M059J (cell line): ENCODE results near the gene DENND1A. TPM values are rescaled to one million over a fixed set of nuclear protein-coding genes. Genes with fewer than 3 reads are reported as not detected.
"Not testable (repeated sequence)": the region's sequence is repeated elsewhere in the genome, so short reads cannot be mapped to it uniquely, and the experiment has no call there.

Experiments used
- DNase-seq: peaks from one replicate; pipeline ENCODE4 v3.0.0-alpha.2; 2012; ENCODE audit warnings: low read depth
- total RNA-seq: library from RNA; depleted of rRNA; stranded (reverse); fragments of >200 nt; shearing (Covaris generic); gene quantifications from 2 replicates; pipeline ENCODE4 v1.2.3, GENCODE V29; 2014; rRNA removed

Gene DENND1A, protein sequence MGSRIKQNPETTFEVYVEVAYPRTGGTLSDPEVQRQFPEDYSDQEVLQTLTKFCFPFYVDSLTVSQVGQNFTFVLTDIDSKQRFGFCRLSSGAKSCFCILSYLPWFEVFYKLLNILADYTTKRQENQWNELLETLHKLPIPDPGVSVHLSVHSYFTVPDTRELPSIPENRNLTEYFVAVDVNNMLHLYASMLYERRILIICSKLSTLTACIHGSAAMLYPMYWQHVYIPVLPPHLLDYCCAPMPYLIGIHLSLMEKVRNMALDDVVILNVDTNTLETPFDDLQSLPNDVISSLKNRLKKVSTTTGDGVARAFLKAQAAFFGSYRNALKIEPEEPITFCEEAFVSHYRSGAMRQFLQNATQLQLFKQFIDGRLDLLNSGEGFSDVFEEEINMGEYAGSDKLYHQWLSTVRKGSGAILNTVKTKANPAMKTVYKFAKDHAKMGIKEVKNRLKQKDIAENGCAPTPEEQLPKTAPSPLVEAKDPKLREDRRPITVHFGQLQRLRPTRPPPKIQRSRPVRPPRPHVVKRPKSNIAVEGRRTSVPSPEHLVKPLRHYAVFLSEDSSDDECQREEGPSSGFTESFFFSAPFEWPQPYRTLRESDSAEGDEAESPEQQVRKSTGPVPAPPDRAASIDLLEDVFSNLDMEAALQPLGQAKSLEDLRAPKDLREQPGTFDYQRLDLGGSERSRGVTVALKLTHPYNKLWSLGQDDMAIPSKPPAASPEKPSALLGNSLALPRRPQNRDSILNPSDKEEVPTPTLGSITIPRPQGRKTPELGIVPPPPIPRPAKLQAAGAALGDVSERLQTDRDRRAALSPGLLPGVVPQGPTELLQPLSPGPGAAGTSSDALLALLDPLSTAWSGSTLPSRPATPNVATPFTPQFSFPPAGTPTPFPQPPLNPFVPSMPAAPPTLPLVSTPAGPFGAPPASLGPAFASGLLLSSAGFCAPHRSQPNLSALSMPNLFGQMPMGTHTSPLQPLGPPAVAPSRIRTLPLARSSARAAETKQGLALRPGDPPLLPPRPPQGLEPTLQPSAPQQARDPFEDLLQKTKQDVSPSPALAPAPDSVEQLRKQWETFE
- 15.7 and 23.0 TPM in 2 replicates for total RNA-seq

DNA sequence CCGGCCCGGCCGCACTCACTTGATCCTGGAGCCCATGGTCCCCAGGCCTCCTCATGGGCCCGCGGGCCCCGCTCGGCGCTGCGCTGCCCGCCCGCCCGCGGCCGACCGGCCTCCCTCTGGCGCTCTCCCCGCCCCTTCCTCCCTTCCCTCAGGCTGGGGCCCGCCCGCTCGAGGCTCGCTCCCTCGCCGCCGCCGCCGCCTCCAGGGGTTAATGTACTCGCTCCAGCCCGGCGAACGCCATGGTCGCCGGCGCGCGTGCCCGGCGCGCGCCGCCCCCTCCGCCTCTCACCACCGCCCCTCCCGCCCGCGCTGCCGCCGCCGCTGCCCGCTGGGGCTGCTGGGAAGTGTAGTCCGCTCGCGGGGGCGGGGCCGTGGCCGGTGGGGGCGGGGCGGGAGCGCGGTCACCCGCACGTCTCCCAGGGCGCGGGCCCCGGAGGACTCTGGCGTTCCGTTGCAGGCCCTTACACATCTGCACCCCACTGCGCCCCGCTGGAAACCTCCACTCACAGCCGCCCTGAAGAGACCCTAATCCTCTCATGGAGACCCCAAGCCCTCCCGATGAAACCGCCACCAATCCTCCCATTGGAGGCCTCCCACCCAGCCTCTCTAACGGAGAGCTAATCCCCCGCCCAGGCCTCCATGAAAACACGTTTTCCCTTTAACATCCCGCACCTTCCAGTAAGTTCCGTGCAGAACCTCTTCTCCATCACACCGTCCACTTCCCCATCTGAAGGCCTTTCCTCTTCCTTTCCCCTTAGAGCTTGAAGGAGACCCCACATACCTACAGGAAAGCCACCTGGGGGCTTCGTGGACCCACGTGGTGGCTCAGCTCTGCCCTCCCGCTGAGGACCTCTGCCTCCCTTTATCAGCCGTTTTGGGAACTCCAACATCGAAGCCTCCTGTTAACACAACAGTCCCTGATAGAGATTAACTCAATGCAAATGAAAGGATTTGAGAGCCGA, at the start of gene DENND1A:
TSS of gene DENND1A (minus strand) at position 257 of the 962 bp plus-strand sequence. CDS start at position 36, 221 bp downstream.
- DNase-seq: peak; percentile 87

DNA sequence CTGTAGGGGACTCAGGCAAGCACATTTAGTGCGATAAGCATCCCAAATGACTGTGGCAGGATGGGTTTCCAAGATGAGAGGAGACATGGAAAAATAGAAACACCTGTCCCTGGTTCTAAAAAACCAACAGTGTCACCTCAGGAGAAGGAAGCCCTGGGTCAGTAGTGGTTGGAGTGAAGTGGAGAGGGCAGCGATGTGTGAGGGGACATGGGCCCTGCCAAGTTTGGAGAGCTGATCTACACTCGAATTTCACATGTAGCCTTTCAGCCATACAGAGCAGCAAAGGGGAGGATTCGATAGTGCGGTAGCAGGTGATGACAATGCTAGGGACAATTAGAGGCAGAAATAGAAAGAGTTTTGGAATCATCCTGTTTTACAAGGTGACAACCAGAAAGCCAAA, 49.1 kb upstream of the DENND1A start:
- DNase-seq: no peak

DNA sequence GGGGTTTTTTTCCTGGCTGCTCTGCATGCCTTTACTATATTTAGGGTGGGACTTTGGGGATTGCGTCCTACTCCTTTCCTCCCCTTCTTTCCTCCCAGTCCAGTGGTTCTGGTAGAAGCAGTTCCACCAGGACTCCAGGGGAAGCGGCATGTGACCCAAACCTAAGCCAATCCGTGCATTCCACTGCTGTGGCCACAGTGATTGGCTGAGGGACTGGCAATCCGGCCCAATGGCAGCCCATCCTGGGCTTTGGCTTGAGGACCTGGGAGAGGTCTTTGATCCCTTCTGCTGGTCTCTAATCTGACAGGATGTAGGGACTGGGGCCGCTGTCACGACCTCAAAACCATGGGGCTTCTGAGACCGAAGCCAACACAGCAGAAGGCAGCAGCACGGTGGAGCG, 46.7 kb upstream of the DENND1A start:
- not testable (repeated sequence) for DNase-seq

DNA sequence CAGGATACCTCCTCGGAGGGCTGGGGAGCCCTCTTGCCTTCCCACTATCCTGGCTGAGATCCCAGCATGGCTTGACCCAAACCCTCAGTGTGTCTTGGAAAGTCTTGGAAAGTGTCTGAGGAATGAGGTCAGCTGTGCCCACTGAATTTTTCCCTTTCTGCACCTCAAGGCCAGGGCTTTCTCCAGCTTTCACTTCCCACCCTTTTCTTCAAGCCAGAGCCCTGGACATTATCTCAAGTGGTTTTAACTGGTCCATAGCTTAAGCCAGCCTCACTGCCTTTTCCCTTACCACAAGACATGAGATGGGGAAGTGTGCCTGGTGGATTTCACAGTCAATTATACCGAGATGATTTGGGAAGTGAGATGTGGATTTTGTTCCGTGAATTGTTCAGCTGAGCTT, 45.9 kb upstream of the DENND1A start:
- no peak for DNase-seq

DNA sequence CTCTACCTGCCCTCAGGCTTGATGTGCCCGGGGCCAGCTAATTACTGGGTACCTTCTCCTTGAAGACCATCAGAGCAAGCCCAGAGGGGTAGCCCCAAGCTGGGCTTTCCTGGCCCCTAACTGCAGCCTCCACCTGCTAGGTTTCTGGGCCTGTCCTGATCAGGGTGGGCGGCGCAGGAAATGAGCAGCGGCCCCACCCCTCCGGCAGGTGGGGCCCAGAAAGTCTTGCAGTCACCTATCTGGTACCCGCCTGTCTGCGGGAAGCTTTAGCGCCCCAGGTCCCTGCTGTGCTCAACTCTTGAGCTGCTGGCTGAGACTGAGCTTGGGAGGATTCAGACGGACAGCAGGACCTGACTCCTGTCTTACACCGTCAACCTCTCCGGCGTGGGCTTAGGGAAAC, 44.5 kb upstream of the DENND1A start:
- DNase-seq: no peak

DNA sequence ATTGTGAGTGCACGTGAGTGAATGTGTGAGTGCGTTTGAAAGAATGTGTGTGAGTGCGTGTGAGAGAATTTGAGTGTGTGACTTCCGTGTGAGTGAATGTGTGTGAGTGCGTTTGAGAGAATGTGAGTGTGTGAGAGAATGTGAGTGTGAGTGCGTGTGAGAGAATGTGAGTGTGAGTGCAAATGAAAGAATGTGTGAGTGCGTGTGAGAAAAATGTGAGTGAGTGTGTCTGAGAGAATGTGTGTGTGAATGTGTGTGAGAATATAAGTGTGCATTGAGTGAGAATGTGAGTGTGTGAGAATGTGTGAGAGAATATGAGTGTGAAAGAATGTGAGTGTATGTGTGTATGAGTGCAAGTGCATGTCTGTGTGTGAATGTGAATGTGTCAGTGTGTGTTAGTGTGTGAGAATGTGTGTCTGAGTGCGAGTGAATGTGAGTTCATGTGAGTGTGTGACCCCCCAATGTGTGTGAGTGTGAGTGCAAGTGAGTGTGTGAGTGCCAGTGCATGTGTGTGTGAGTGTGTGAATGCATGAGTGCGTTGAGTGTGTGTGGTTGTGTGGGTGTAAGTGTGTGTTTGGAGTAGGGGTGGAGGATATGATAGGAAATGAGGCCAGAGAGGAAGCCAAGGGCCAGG, 43.8 kb upstream of the DENND1A start:
- DNase-seq: no peak

DNA sequence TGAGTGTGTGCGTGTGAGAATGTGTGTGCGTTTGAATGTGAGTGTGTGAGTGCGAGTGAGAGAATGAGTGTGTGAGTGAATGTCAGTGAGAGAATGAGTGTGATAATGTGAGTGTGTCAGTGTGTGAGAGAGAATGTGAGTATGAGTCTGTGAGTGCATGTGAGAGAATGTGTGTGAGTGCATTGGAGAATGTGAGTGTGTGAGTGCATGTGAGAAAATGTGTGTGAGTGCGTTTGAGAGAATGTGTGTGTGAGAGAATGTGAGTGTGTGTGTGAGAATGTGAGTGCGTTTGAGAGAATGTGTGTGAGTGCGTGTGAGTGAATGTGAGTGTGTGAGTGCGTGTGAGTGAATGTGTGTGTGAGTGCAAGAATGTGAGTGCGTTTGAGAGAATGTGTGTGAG, 42.7 kb upstream of the DENND1A start:
- no peak for DNase-seq

DNA sequence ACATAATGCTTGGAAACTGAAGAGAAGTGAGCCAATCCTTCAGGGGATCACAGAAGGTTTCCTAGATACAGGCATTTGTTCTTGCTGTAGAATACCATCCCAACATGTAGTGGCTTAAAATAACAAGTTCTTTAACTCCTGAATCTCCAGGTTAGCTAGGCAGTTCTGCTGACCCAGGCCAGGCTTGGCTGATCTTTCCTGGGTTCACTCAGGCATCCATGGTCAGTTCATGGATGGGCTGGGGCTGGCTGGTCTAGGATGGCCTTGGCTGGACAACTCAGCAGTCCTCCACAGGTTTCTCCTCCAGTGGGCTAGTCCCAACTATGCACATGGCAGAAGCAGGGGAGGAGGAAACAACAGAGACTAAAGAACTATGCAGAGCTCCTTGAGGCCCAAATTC, 37.4 kb upstream of the DENND1A start:
- DNase-seq: no peak

GRCh38 chr9:123965801-123966686, 36.1 kb upstream of the DENND1A start:
- no peak for DNase-seq

DNA sequence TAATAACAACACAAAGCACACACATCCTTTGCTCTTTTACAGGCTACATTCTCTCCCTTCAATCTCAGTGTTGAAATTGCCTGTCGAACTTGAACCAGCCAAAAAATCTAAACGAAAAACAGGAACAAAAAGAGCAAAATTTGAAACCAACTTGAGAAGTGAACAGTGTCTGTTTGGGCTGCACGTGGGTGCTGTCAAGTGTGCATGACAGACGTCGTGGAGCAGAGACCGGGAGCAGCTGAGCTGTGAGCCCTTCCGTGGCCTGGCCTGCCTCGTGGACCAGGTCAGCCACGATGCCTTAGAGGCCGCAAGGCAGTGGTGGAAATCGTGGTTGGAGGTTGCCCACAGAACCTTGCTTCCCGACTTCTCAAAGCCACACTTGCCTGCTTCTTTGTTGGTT, 34.8 kb upstream of the DENND1A start:
- DNase-seq: no peak

DNA sequence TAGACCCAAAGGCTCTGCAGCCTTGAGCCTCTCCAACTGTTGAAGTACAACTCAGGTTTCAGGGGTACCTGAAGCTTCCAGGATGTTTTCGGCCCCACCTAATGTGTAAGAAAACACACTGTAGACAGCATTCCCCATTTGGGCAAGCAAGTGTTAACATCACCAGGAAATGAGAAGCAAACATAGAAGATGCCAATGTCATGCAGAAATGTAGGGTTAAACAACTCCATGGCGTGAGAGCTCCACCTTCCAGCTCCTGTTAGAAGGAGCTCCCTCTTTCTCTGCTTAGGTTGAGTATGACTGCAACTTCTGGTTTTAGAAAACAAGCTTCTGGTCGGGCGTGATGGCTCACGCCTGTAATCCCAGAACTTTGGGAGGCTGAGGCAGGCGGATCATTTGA, 31.0 kb upstream of the DENND1A start:
- no peak for DNase-seq

DNA sequence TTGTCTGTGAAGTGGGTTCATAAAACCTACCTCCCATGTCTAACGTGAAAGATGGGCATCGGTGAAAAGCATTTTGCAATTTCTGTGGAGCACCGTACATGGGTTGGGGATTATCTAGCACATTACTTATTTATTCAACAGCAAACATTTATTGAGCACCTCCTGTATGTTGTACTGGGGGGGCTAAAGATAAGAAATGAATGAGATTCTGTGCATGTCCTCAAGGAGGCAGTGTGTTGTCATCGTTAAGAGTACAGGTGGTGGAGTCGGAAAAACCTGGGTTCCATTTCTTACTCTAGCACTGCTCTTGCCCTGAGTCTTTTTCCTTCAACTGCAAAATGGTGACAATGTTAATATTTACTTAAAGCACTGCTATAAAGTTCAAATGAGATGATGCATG, 30.4 kb upstream of the DENND1A start:
- no peak for DNase-seq

- DNase-seq: no peak
These were observed 29.9 kb upstream of the DENND1A start for GRCh38 chr9:123959787-123960186.

DNA sequence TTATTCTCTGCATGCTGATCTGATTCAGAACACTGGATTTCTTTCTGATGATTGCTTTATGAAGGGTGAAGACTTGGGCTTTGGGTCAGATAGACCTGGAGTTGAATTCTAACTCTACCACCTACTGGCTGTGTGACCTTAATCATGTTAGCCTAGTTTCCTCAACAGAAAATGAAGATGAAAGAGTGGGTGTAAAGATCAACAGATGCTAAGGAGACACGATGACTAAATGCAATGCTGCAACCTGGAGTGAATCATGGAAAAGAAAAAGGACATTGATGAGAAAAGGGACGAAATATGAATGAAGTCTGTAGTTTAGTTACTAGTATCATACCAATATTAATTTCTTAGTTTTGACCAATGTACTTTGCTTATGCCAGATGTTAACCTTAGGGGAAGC, 27.8 kb upstream of the DENND1A start:
- DNase-seq: no peak

GRCh38 chr9:123957168-123957721, 27.3 kb upstream of the DENND1A start:
- DNase-seq: peak; percentile 23

- no peak for DNase-seq
These were observed 25.7 kb upstream of the DENND1A start for GRCh38 chr9:123955637-123956036.

- no peak for DNase-seq
These were observed 24.8 kb upstream of the DENND1A start for GRCh38 chr9:123954518-123955280.

DNA sequence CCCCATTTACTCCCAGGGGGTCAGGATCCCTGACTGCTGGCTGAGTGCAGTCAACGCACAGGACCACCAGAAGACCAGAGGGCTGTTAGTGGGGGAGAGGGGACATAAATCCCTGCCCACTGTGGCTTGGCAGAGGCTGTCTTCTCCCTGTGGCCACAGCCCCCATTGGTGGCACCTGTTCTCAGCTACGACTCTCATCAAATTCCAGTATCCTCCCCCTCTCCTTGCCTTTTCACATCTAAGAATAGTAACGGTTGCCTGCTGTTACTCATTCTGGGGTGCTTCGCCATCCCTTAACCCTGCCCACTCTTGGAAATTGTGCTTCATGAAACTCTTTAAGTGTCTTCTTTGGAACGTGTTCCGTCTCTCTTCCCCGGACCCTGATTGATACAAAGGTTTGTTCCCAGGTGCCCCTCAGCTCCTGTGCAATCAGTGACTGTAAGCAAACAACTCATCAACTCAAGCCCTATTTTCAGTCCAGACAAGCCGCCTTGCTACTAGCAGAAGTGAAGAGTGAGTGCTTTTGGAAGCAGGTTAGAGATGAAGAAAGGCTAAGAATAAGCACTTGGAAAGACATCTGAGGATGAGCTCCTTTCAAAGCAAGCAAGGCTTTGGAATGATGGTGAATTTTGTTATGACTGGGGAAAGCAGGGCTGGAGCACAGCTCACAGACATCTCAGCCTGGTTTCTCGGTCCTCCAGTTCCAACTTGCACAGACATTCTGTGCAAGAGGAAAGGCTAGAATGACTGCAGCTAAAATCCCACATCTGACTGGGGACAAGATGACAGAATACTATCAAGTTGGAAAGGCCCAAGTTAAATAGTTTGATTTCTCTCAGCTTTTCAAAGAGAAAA, 22.9 kb upstream of the DENND1A start:
- DNase-seq: no peak
